ENCODE results near the gene ADGRG1. TPM values are rescaled to one million over a fixed set of nuclear protein-coding genes. Genes with fewer than 3 reads are reported as not detected.

ADGRG1 gene
- total RNA-seq, 1 experiment from 2014 or later = 13.1 TPM

GRCh38 chr16:57668263-57668571 lies 39.8 kb downstream of the ADGRG1 start, which contains the start of gene ADGRG3:
Gene ADGRG3 (plus strand): TSS chr16:57668306. CDS start chr16:57668348, 42 bp downstream.
- Histone ChIP-seq H3K4me1 (ENCODE audit: control insufficient read depth, insufficient read depth, low read length) (no peaks in the 10 kb centered on the region), H3K27me3 (ENCODE audit: control insufficient read depth, insufficient read depth, low read length) (no peaks in the 10 kb centered on the region), H3K36me3 (ENCODE audit: control insufficient read depth, insufficient read depth, low read length) (no peaks in the 10 kb centered on the region), H3K9me3 (ENCODE audit: control insufficient read depth, insufficient read depth, low read depth, low read length) (no peaks in the 10 kb centered on the region), H3K4me3 (ENCODE audit: low read depth in 2 of 2, low read length in 2 of 2) (no peak within 1 kb of the TSS), H3K27ac (ENCODE audit: low read length) (no peak within 1 kb of the TSS)
- intact Hi-C loops (cut with micrococcal nuclease; ENCODE audit: unreplicated experiment) = no loop called here
- TF ChIP-seq TCF7L2 (IDR thresholded peaks at IDR 0.05; ENCODE audit: low read depth, low read length) (no peak), REST (IDR thresholded peaks at IDR 0.05; ENCODE audit: insufficient read depth in 1 of 2, low read depth in 2 of 2, low read length in 1 of 2) (no peak), CTCF (IDR thresholded peaks at IDR 0.05) (no peak), POLR2AphosphoS5 (IDR thresholded peaks at IDR 0.05; ENCODE audit: low read depth, low read length) (no peak)
- in situ Hi-C loops (cut with HindIII; ENCODE audit: low pct_unique_long_range_greater_than_20kb, low sequenced_read_pairs) = no loop called here
- ChIA-PET CTCF (no interaction called here), POLR2A (no interaction called here)
- DNase-seq (ENCODE audit: low read depth, low spot score) (no peak), ATAC-seq (no peak)
- no TSS peak for BruUV-seq (replicated peaks)

- no peaks in the 10 kb centered on the region for H3K27me3 ChIP-seq (ENCODE audit: control insufficient read depth, insufficient read depth, low read length)
- ChIA-PET CTCF (no interaction called here), POLR2A (no interaction called here)
- ATAC-seq (no peak), DNase-seq (ENCODE audit: low read depth, low spot score) (no peak)
- in situ Hi-C loops (cut with HindIII; ENCODE audit: low pct_unique_long_range_greater_than_20kb, low sequenced_read_pairs) (no loop called here), intact Hi-C loops (cut with micrococcal nuclease; ENCODE audit: unreplicated experiment) (no loop called here)
- H3K36me3 ChIP-seq (ENCODE audit: control insufficient read depth, insufficient read depth, low read length) = no peaks in the 10 kb centered on the region
- no peak overlapping the region for H3K4me3 ChIP-seq (ENCODE audit: low read depth in 2 of 2, low read length in 2 of 2)
- no peaks in the 10 kb centered on the region for H3K4me1 ChIP-seq (ENCODE audit: control insufficient read depth, insufficient read depth, low read length)
- TF ChIP-seq REST (IDR thresholded peaks at IDR 0.05; ENCODE audit: insufficient read depth in 1 of 2, low read depth in 2 of 2, low read length in 1 of 2) = no peak
- no peak for TF ChIP-seq TCF7L2 (IDR thresholded peaks at IDR 0.05; ENCODE audit: low read depth, low read length)
- TF ChIP-seq POLR2AphosphoS5 (IDR thresholded peaks at IDR 0.05; ENCODE audit: low read depth, low read length) = no peak
- no peak for TF ChIP-seq CTCF (IDR thresholded peaks at IDR 0.05)
- TF ChIP-seq SIN3A (IDR thresholded peaks at IDR 0.05; ENCODE audit: borderline replicate concordance, insufficient read depth, low read depth, low read length) = no peak
- no peaks in the 10 kb centered on the region for H3K9me3 ChIP-seq (ENCODE audit: control insufficient read depth, insufficient read depth, low read depth, low read length)
- no TSS peak for BruUV-seq (replicated peaks)
- H3K27ac ChIP-seq (ENCODE audit: low read length) = no peak overlapping the region
These were observed 40.4 kb downstream of the ADGRG1 start for GRCh38 chr16:57668630-57669475.
